ENCODE results near the gene FGF3. TPM values are rescaled to one million over a fixed set of nuclear protein-coding genes. Genes with fewer than 3 reads are reported as not detected.

FGF3 gene
- total and polyA plus RNA-seq, 9 of the 15 experiments (the other 6 are each of a cell fraction or from before 2014, with no cell fraction given), result not detected

GRCh38 chr11:69807106-69807815 is 12.0 kb downstream of the FGF3 start:
- TF ChIP-seq ZNF121 (CRISPR knock-in tag; conservative IDR thresholded peaks at IDR 0.05) (no peak), SRSF1 (IDR thresholded peaks at IDR 0.05; ENCODE audit: low read depth, low read length) (no peak), BCOR (IDR thresholded peaks at IDR 0.05) (no peak), NCOA6 (IDR thresholded peaks at IDR 0.05) (no peak), RUNX1 (IDR thresholded peaks at IDR 0.05; ENCODE audit: low read depth) (no peak), ZNF23 (CRISPR knock-in tag; IDR thresholded peaks at IDR 0.05) (no peak), STAG1 (CRISPR knock-in tag; IDR thresholded peaks at IDR 0.05; ENCODE audit: borderline replicate concordance) (no peak), SMARCC2 (IDR thresholded peaks at IDR 0.05; ENCODE audit: low read depth) (no peak), PHB (CRISPR knock-in tag; IDR thresholded peaks at IDR 0.05) (no peak), ZSCAN29 (IDR thresholded peaks at IDR 0.05) (no peak), MAFG (tag; conservative IDR thresholded peaks at IDR 0.05) (no peak), ZZZ3 (IDR thresholded peaks at IDR 0.05) (no peak), DPF2 (IDR thresholded peaks at IDR 0.05) (no peak), RBFOX2 (IDR thresholded peaks at IDR 0.05; ENCODE audit: low read depth, low read length) (no peak), MTA1 (IDR thresholded peaks at IDR 0.05; ENCODE audit: borderline replicate concordance) (no peak)
- TF ChIP-seq, protein P1, sequence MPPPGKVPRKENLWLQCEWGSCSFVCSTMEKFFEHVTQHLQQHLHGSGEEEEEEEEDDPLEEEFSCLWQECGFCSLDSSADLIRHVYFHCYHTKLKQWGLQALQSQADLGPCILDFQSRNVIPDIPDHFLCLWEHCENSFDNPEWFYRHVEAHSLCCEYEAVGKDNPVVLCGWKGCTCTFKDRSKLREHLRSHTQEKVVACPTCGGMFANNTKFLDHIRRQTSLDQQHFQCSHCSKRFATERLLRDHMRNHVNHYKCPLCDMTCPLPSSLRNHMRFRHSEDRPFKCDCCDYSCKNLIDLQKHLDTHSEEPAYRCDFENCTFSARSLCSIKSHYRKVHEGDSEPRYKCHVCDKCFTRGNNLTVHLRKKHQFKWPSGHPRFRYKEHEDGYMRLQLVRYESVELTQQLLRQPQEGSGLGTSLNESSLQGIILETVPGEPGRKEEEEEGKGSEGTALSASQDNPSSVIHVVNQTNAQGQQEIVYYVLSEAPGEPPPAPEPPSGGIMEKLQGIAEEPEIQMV (tag; conservative IDR thresholded peaks at IDR 0.05; ENCODE audit: low read depth), result no peak
- CTCF ChIA-PET (ENCODE audit: low intra/inter-chr PET ratio), result no interaction called here
- H3K4me3 ChIP-seq, result no peak overlapping the region
- H3K79me2 ChIP-seq (ENCODE audit: control insufficient read depth, insufficient read depth, low read length), result no peaks in the 10 kb centered on the region
- WGBS (ENCODE audit: insufficient coverage, low coverage, missing lambda C conversion rate), result 4% methylated on average over 9 of the region's 9 CpGs
- no TSS peak for BruUV-seq (replicated peaks)
- H2AFZ ChIP-seq (ENCODE audit: low read depth, low read length), result no peak overlapping the region
- intact Hi-C loops (cut with micrococcal nuclease), result no loop called here
- H3K4me1 ChIP-seq (replicated peaks in 1 of 2; ENCODE audit: control insufficient read depth in 2 of 2, insufficient read depth in 2 of 2, low read length in 2 of 2), result peaks cover 0 to 7% of the 10 kb centered on the region in 2 experiments; a peak in 1 of 5 replicates
- peaks cover 17 to 46% of the 10 kb centered on the region in 2 experiments; a peak in 3 of 5 replicates for H3K27me3 ChIP-seq (ENCODE audit: control insufficient read depth in 2 of 2, insufficient read depth in 2 of 2, low read length in 2 of 2)
- no peak for DNase-seq (ENCODE audit: extremely low read depth in 1 of 4, low spot score in 3 of 4)
- H3K27ac ChIP-seq (ENCODE audit: extremely low read depth, low read depth, low read length), result no peak overlapping the region
- POLR2A ChIA-PET, result interaction anchor here (0.7 kb wide), 1 partner anchor 9 kb away, joined by 4 read pairs; no protein-coding TSS in a partner anchor
- no peak overlapping the region for H3K9ac ChIP-seq (ENCODE audit: insufficient read depth in 1 of 2, low read depth in 2 of 2, low read length in 2 of 2)
- no peak overlapping the region for H3K4me2 ChIP-seq (ENCODE audit: insufficient read depth, low read length)
- in situ Hi-C loops (cut with MboI), result no loop called here
- FAIRE-seq, result no peak
- no peaks in the 10 kb centered on the region for H3K9me3 ChIP-seq (replicated peaks; ENCODE audit: control insufficient read depth, insufficient read depth, low read depth, low read length)
- H3K36me3 ChIP-seq (ENCODE audit: control insufficient read depth, insufficient read depth, low read length), result no peaks in the 10 kb centered on the region
- no peak for ATAC-seq
- no peaks in the 10 kb centered on the region for H3K9me1 ChIP-seq (ENCODE audit: control insufficient read depth, insufficient read depth, low read length)
- H4K20me1 ChIP-seq (replicated peaks; ENCODE audit: control insufficient read depth, insufficient read depth, low read length), result peaks cover 15% of the 10 kb centered on the region; the same call in 1 of the 2 replicates

Data from K562 (cell line).